Nephron (organoid): ENCODE data around the gene POLDIP3.

Experiments
- H3K27ac Mint-ChIP-seq, 3 experiments: 2 replicates each; pipeline ENCODE4 v1.8.0; 2020; ENCODE audit warnings: mixed read lengths in 3 of 3, mild to moderate bottlenecking in 2 of 3, moderate library complexity in 1 of 3
- H3K27me3 Mint-ChIP-seq: 2 replicates; pipeline ENCODE4 v1.8.0; 2021; ENCODE audit warnings: low read depth, mild to moderate bottlenecking, moderate library complexity, mixed read lengths
- H3K36me3 Mint-ChIP-seq: 2 replicates; pipeline ENCODE4 v1.8.0; 2020; ENCODE audit warnings: low read depth, mixed read lengths
- H3K4me1 Mint-ChIP-seq: 2 replicates; pipeline ENCODE4 v1.8.0; 2020; ENCODE audit warnings: mixed read lengths
- H3K4me3 Mint-ChIP-seq, 3 experiments: 2 replicates each; pipeline ENCODE4 v1.8.0; 2020; ENCODE audit warnings: mild to moderate bottlenecking in 3 of 3, mixed read lengths in 3 of 3, moderate library complexity in 2 of 3
- H3K9me3 Mint-ChIP-seq: 2 replicates; pipeline ENCODE4 v1.8.0; 2020; ENCODE audit warnings: mixed read lengths
- CTCF ChIP-seq, 3 experiments: fragments of 200-600 bp; sonication (generic); IDR thresholded peaks; one replicate each; pipeline ENCODE4 v1.5.0; 2021; ENCODE audit warnings: antibody characterized with exemption in 3 of 3; ENCODE audit not compliant: unreplicated experiment in 3 of 3

Gene POLDIP3

GRCh38 chr22:42642806-42643633, 28.3 kb upstream of the POLDIP3 start:
- Mint-ChIP-seq H3K27me3 (no peaks in the 10 kb centered on the region), H3K36me3 (no peaks in the 10 kb centered on the region), H3K4me3 (no peak overlapping the region), H3K4me1 (peaks cover 36% of the 10 kb centered on the region), H3K9me3 (no peaks in the 10 kb centered on the region), H3K27ac (peak overlapping the region in 2 of 3 experiments; percentile 43 to 70)
- TF ChIP-seq CTCF (IDR thresholded peaks at IDR 0.05; ENCODE audit: unreplicated experiment in 3 of 3), result no peak

- Mint-ChIP-seq H3K9me3 (no peaks in the 10 kb centered on the region), H3K4me1 (peaks cover 26% of the 10 kb centered on the region), H3K27ac (peak overlapping the region in 1 of 3 experiments; percentile 35), H3K27me3 (no peaks in the 10 kb centered on the region), H3K36me3 (peaks cover 6% of the 10 kb centered on the region), H3K4me3 (no peak overlapping the region)
- TF ChIP-seq CTCF (IDR thresholded peaks at IDR 0.05; ENCODE audit: unreplicated experiment in 3 of 3), result no peak
These were observed 27.2 kb upstream of the POLDIP3 start for GRCh38 chr22:42641801-42642413.

GRCh38 chr22:42639541-42640241, 25.0 kb upstream of the POLDIP3 start:
- H3K27ac Mint-ChIP-seq, result no peak overlapping the region
- no peaks in the 10 kb centered on the region for H3K9me3 Mint-ChIP-seq
- TF ChIP-seq CTCF (IDR thresholded peaks at IDR 0.05; ENCODE audit: unreplicated experiment in 3 of 3), result no peak
- H3K36me3 Mint-ChIP-seq, result peaks cover 19% of the 10 kb centered on the region
- peaks cover 8% of the 10 kb centered on the region for H3K4me1 Mint-ChIP-seq
- H3K4me3 Mint-ChIP-seq, result no peak overlapping the region
- H3K27me3 Mint-ChIP-seq, result no peaks in the 10 kb centered on the region

GRCh38 chr22:42637555-42637954, 22.9 kb upstream of the POLDIP3 start:
- no peak overlapping the region for H3K27ac Mint-ChIP-seq
- no peaks in the 10 kb centered on the region for H3K9me3 Mint-ChIP-seq
- TF ChIP-seq CTCF (IDR thresholded peaks at IDR 0.05; ENCODE audit: unreplicated experiment in 3 of 3), result no peak
- peaks cover 26% of the 10 kb centered on the region for H3K36me3 Mint-ChIP-seq
- H3K27me3 Mint-ChIP-seq, result no peaks in the 10 kb centered on the region
- no peaks in the 10 kb centered on the region for H3K4me1 Mint-ChIP-seq
- H3K4me3 Mint-ChIP-seq, result no peak overlapping the region

GRCh38 chr22:42636506-42636905, 21.8 kb upstream of the POLDIP3 start:
- no peak for TF ChIP-seq CTCF (IDR thresholded peaks at IDR 0.05; ENCODE audit: unreplicated experiment in 3 of 3)
- H3K27me3 Mint-ChIP-seq, result no peaks in the 10 kb centered on the region
- H3K4me1 Mint-ChIP-seq, result no peaks in the 10 kb centered on the region
- no peak overlapping the region for H3K4me3 Mint-ChIP-seq
- no peak overlapping the region for H3K27ac Mint-ChIP-seq
- no peaks in the 10 kb centered on the region for H3K9me3 Mint-ChIP-seq
- peaks cover 33% of the 10 kb centered on the region for H3K36me3 Mint-ChIP-seq
